Subcutaneous abdominal adipose tissue (tissue), 5 donors: Measurements from ENCODE around the gene CCDC186.

Experiments
- H3K27ac ChIP-seq: one replicate; pipeline ENCODE4 v1.7.0; 2013; ENCODE audit warnings: low read depth, mild to moderate bottlenecking, inconsistent platforms, low read length, moderate library complexity
- H3K27me3 ChIP-seq, 5 donors: one replicate each; pipeline ENCODE4 v1.7.0; 2013; ENCODE audit warnings: low read length in 5 of 5, inconsistent platforms in 1 of 5; ENCODE audit not compliant: control insufficient read depth in 5 of 5, insufficient read depth in 4 of 5
- H3K36me3 ChIP-seq, 5 donors: one replicate each; pipeline ENCODE4 v1.7.0; 2013; ENCODE audit warnings: low read length in 5 of 5; ENCODE audit not compliant: control insufficient read depth in 5 of 5, insufficient read depth in 5 of 5
- H3K4me1 ChIP-seq, 5 donors: one replicate each; pipeline ENCODE4 v1.7.0; 2013; ENCODE audit warnings: low read length in 5 of 5, mild to moderate bottlenecking in 3 of 5, moderate library complexity in 1 of 5; ENCODE audit not compliant: control insufficient read depth in 5 of 5, insufficient read depth in 5 of 5
- H3K4me3 ChIP-seq, 5 donors: one replicate each; pipeline ENCODE4 v1.7.0; 2013; ENCODE audit warnings: low read length in 5 of 5, low read depth in 1 of 5
- H3K9ac ChIP-seq, 5 donors: one replicate each; pipeline ENCODE4 v1.7.0; 2013; ENCODE audit warnings: low read length in 5 of 5, mild to moderate bottlenecking in 4 of 5, moderate library complexity in 3 of 5
- H3K9me3 ChIP-seq, 5 donors: one replicate each; pipeline ENCODE4 v1.7.0; 2013; ENCODE audit warnings: low read length in 5 of 5; ENCODE audit not compliant: control insufficient read depth in 5 of 5
- donor health status: healthy.
- donor health status: healthy.
- donor health status: healthy.
- donor health status: healthy.
- donor health status: healthy.

CCDC186 gene

DNA sequence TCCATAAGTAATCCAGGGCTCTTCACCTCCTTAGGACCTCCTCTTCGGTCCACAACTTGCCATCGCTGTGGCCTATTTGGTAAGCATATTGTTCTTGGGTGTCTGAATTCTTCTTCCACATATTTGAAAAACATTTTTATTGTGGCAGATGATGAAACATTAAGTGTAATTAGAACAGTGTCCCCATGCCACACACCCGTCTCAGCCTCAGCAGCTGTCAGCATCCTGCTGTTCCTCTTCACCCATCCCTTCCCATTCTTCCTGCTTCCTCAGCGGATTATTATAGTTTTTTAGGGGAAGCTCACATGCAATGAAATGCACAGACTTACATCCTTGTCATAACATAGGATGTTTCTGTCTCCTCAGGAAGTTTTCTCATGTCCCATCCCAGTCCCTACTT, 25.2 kb upstream of the CCDC186 start:
- H3K27ac ChIP-seq = no peak overlapping the region

DNA sequence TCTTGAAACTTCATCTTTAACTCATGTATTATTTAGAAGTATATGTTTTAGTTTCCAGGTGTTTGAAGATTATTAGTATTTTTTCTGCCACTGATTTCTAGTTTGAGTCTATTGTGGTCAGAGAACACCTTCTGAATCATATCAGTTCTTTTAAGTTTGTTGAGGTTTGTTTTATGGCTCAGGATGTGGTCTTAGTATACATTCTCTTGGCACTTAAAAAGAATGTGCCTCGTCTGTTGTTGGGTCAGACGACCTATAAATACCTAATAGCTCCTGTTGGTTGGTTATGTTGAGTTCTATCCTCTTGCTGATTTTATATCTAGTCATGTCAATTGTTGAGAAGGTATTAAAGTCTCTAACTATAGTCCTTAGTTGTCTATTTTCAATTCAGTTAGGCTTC, 21.1 kb upstream of the CCDC186 start:
- H3K4me1 ChIP-seq = no peaks in the 10 kb centered on the region
- H3K36me3 ChIP-seq = no peaks in the 10 kb centered on the region
- H3K27me3 ChIP-seq = no peaks in the 10 kb centered on the region
- H3K27ac ChIP-seq = no peak overlapping the region
- H3K9ac ChIP-seq = no peak overlapping the region
- H3K9me3 ChIP-seq = no peaks in the 10 kb centered on the region
- H3K4me3 ChIP-seq = no peak overlapping the region

More for the DNA sequence above, 25.2 kb upstream of the CCDC186 start:
- Histone ChIP-seq H3K9me3 (no peaks in the 10 kb centered on the region), H3K9ac (no peak overlapping the region), H3K36me3 (no peaks in the 10 kb centered on the region), H3K4me3 (no peak overlapping the region), H3K4me1 (no peaks in the 10 kb centered on the region), H3K27me3 (no peaks in the 10 kb centered on the region)

DNA sequence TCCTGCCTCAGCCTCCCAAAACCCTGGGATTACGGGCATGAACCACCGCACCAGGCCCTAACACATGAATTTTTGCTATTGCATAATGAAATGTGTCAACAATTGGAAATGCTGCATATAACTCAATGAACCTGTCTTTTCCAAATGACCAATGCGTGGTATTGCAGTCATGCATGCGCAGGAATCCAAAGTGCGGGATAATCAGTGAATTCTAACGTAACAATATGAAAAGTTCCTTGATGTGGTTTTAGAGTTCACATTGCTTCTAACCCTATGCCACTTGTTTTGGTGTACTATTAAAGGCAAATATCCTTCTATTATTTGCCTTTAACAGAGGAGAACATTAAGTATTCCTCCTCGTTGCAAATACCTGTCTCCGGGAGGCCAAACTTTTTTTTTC, 15.7 kb upstream of the CCDC186 start:
- Histone ChIP-seq H3K4me3 (no peak overlapping the region), H3K9me3 (no peaks in the 10 kb centered on the region), H3K9ac (no peak overlapping the region), H3K36me3 (no peaks in the 10 kb centered on the region), H3K27me3 (no peaks in the 10 kb centered on the region), H3K4me1 (no peaks in the 10 kb centered on the region), H3K27ac (no peak overlapping the region)

DNA sequence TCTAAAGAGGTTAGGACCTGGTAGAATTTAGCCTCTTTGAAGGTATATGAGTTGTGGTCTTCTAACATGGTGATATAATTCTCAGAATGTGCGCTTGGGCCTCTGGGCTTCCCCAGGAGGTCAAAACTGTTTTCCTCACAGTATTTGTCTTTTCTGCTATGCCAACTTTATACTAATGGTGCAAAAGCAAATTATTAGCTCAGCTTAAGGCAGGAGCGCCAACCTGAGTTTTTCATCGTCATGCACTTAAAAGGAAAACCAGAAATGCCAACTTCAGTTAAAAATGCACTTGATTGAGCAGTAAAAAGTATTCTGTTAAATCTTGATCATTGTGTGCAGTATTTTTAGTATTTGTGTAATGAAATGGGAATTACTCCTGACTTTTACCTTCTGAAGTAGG, 14.9 kb upstream of the CCDC186 start:
- Histone ChIP-seq H3K36me3 (no peaks in the 10 kb centered on the region), H3K4me3 (no peak overlapping the region), H3K9me3 (no peaks in the 10 kb centered on the region), H3K4me1 (peaks cover 0 to 3% (median 0%) of the 10 kb centered on the region in 5 donors), H3K27ac (no peak overlapping the region), H3K9ac (no peak overlapping the region), H3K27me3 (no peaks in the 10 kb centered on the region)

GRCh38 chr10:114188001-114188400, 14.0 kb upstream of the CCDC186 start:
- Histone ChIP-seq H3K4me1 (peaks cover 0 to 3% (median 0%) of the 10 kb centered on the region in 5 donors), H3K27me3 (no peaks in the 10 kb centered on the region), H3K4me3 (no peak overlapping the region), H3K36me3 (no peaks in the 10 kb centered on the region), H3K27ac (no peak overlapping the region), H3K9ac (no peak overlapping the region), H3K9me3 (no peaks in the 10 kb centered on the region)

- Histone ChIP-seq H3K9ac (no peak overlapping the region), H3K4me3 (no peak overlapping the region), H3K9me3 (no peaks in the 10 kb centered on the region), H3K36me3 (no peaks in the 10 kb centered on the region), H3K27me3 (no peaks in the 10 kb centered on the region), H3K4me1 (peaks cover 0 to 7% (median 0%) of the 10 kb centered on the region in 5 donors), H3K27ac (no peak overlapping the region)
Observed at GRCh38 chr10:114184276-114184675, 10.3 kb upstream of the CCDC186 start.

- no peak overlapping the region for H3K9ac ChIP-seq
- H3K27me3 ChIP-seq = no peaks in the 10 kb centered on the region
- H3K27ac ChIP-seq = no peak overlapping the region
- H3K4me1 ChIP-seq = peaks cover 0 to 7% (median 0%) of the 10 kb centered on the region in 5 donors
- no peaks in the 10 kb centered on the region for H3K36me3 ChIP-seq
- H3K4me3 ChIP-seq = no peak overlapping the region
- no peaks in the 10 kb centered on the region for H3K9me3 ChIP-seq
Observed at GRCh38 chr10:114183563-114183962, 9.6 kb upstream of the CCDC186 start.

- Histone ChIP-seq H3K36me3 (no peaks in the 10 kb centered on the region), H3K9me3 (no peaks in the 10 kb centered on the region), H3K27ac (no peak overlapping the region), H3K9ac (no peak overlapping the region), H3K4me1 (peaks cover 0 to 7% (median 0%) of the 10 kb centered on the region in 5 donors), H3K27me3 (no peaks in the 10 kb centered on the region), H3K4me3 (peak overlapping the region in 1 of 5 donors; percentile 19)
Observed at GRCh38 chr10:114181971-114182370, 8.0 kb upstream of the CCDC186 start.

DNA sequence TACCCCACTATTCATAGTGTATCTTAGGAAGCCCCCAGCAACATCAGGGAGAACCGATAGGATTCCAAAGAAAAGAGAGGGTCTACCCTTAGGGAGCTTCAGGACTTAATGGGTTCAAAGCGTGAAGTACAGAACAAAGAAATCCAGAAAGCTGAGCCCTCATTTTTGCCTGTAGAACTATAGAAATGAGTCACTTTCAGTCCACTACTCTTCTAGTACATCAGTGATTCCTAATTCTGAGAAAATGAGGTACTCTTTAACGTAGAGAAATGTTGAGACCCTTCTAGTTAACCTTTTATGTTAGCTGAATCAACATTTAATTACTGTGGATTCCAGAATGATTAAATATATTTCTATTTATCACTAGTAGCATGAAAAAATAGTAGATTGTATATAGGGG, 6.9 kb upstream of the CCDC186 start:
- peaks cover 0 to 7% (median 0%) of the 10 kb centered on the region in 5 donors for H3K4me1 ChIP-seq
- no peak overlapping the region for H3K27ac ChIP-seq
- H3K27me3 ChIP-seq = no peaks in the 10 kb centered on the region
- no peak overlapping the region for H3K4me3 ChIP-seq
- no peaks in the 10 kb centered on the region for H3K36me3 ChIP-seq
- H3K9me3 ChIP-seq = no peaks in the 10 kb centered on the region
- no peak overlapping the region for H3K9ac ChIP-seq

- H3K27me3 ChIP-seq = no peaks in the 10 kb centered on the region
- no peak overlapping the region for H3K9ac ChIP-seq
- no peaks in the 10 kb centered on the region for H3K9me3 ChIP-seq
- H3K36me3 ChIP-seq = no peaks in the 10 kb centered on the region
- peaks cover 2 to 11% (median 3%) of the 10 kb centered on the region in 5 donors for H3K4me1 ChIP-seq
- no peak overlapping the region for H3K4me3 ChIP-seq
- no peak overlapping the region for H3K27ac ChIP-seq
Observed at GRCh38 chr10:114179747-114180146, 5.7 kb upstream of the CCDC186 start.

DNA sequence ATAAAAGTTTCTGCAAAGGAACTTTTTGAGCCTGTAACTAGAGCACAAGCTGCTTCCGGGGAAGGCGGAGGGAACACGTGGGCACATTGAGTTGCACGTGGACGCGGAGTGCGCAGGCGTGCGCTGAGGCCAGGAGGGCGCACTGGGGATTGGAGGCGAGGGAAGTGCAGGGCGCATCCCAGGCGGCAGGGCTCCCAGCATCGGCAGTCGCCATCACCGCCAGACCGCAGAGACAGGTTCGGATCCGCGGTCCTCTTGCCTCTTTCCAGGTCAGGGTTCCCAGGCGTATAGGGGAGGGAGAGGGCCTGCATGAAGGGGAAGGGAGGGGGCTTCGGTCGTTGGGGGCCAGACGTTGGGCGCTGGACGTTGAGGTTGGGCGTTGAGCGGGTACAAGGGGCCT, 5.1 kb upstream of the CCDC186 start, which contains the start of gene TDRD1:
Gene TDRD1 (plus strand): TSS at position 206 of the 400 bp plus-strand sequence. CDS start 8,479 bp downstream, outside the sequence.
- H3K27ac ChIP-seq = no peak within 1 kb of the TSS
- H3K9me3 ChIP-seq = no peaks in the 10 kb centered on the region
- no peak within 1 kb of the TSS for H3K9ac ChIP-seq
- no peaks in the 10 kb centered on the region for H3K36me3 ChIP-seq
- no peaks in the 10 kb centered on the region for H3K27me3 ChIP-seq
- H3K4me1 ChIP-seq = peaks cover 2 to 12% (median 9%) of the 10 kb centered on the region in 5 donors
- H3K4me3 ChIP-seq = no peak within 1 kb of the TSS
